ENCODE results near the gene NAALADL2.

The NAALADL2 gene

GRCh38 chr3:175029828-175030227, 170.7 kb downstream of the NAALADL2 start:
- TF ChIP-seq CTCF (IDR thresholded peaks at IDR 0.05): no peak
- Histone ChIP-seq H3K4me1 (no peaks in the 10 kb centered on the region), H3K27me3 (no peaks in the 10 kb centered on the region), H3K9me3 (no peaks in the 10 kb centered on the region), H3K4me3 (no peak overlapping the region), H3K27ac (no peak overlapping the region), H3K36me3 (no peaks in the 10 kb centered on the region)
- intact Hi-C loops (cut with DNase I; ENCODE audit: low total_unique reads): no loop called here
- no peak for DNase-seq

- no peaks in the 10 kb centered on the region for H3K4me1 ChIP-seq
- no peaks in the 10 kb centered on the region for H3K36me3 ChIP-seq
- TF ChIP-seq CTCF (IDR thresholded peaks at IDR 0.05): no peak
- no peak overlapping the region for H3K27ac ChIP-seq
- no peaks in the 10 kb centered on the region for H3K27me3 ChIP-seq
- no peak for DNase-seq
- H3K9me3 ChIP-seq: no peaks in the 10 kb centered on the region
- no peak overlapping the region for H3K4me3 ChIP-seq
- intact Hi-C loops (cut with DNase I; ENCODE audit: low total_unique reads): no loop called here
Measured at GRCh38 chr3:175039875-175040274, 180.7 kb downstream of the NAALADL2 start.

- Histone ChIP-seq H3K36me3 (no peaks in the 10 kb centered on the region), H3K4me3 (no peak overlapping the region), H3K27ac (no peak overlapping the region), H3K4me1 (no peaks in the 10 kb centered on the region), H3K9me3 (no peaks in the 10 kb centered on the region), H3K27me3 (no peaks in the 10 kb centered on the region)
- intact Hi-C loops (cut with DNase I; ENCODE audit: low total_unique reads): no loop called here
- no peak for DNase-seq
- TF ChIP-seq CTCF (IDR thresholded peaks at IDR 0.05): no peak
Measured at GRCh38 chr3:175041369-175041768, 182.2 kb downstream of the NAALADL2 start.

- Histone ChIP-seq H3K27me3 (no peaks in the 10 kb centered on the region), H3K27ac (no peak overlapping the region), H3K4me3 (no peak overlapping the region), H3K4me1 (no peaks in the 10 kb centered on the region), H3K36me3 (no peaks in the 10 kb centered on the region), H3K9me3 (peaks cover 0 to 11% (median 0%) of the 10 kb centered on the region in 3 donors)
- intact Hi-C loops (cut with DNase I; ENCODE audit: low total_unique reads): no loop called here
- no peak for TF ChIP-seq CTCF (IDR thresholded peaks at IDR 0.05)
- DNase-seq: no peak
Measured at GRCh38 chr3:175046601-175047000, 187.5 kb downstream of the NAALADL2 start.

- no peak overlapping the region for H3K27ac ChIP-seq
- DNase-seq: no peak
- no peak overlapping the region for H3K4me3 ChIP-seq
- H3K36me3 ChIP-seq: no peaks in the 10 kb centered on the region
- H3K9me3 ChIP-seq: peaks cover 0 to 11% (median 0%) of the 10 kb centered on the region in 3 donors
- no peak for TF ChIP-seq CTCF (IDR thresholded peaks at IDR 0.05)
- intact Hi-C loops (cut with DNase I; ENCODE audit: low total_unique reads): no loop called here
- no peaks in the 10 kb centered on the region for H3K27me3 ChIP-seq
- H3K4me1 ChIP-seq: no peaks in the 10 kb centered on the region
Measured at GRCh38 chr3:175047786-175048185, 188.7 kb downstream of the NAALADL2 start.

- Histone ChIP-seq H3K4me3 (no peak overlapping the region), H3K27me3 (no peaks in the 10 kb centered on the region), H3K9me3 (no peaks in the 10 kb centered on the region), H3K27ac (no peak overlapping the region), H3K4me1 (no peaks in the 10 kb centered on the region), H3K36me3 (no peaks in the 10 kb centered on the region)
- intact Hi-C loops (cut with DNase I; ENCODE audit: low total_unique reads): no loop called here
- no peak for DNase-seq
- no peak for TF ChIP-seq CTCF (IDR thresholded peaks at IDR 0.05)
Measured at GRCh38 chr3:175057401-175057800, 198.3 kb downstream of the NAALADL2 start.

Data from tibial artery (tissue), 4 donors.